Central memory CD8-positive, alpha-beta T cell (primary cell): ENCODE results near the gene CYTH4.
A peak's percentile ranks its signal among the peaks of the same experiment; 100 is the strongest.
"Not testable (repeated sequence)": the region's sequence is repeated elsewhere in the genome, so short reads cannot be mapped to it uniquely, and the experiment has no call there.

Experiments used
- ATAC-seq: fragments of 150-1000 bp; cut with Tn5 transposase; replicated peaks from 2 replicates; pipeline ENCODE4 v1.10.0; 2022; ENCODE audit warnings: mild to moderate bottlenecking, moderate FRiP score, moderate number of reproducible peaks; ENCODE audit not compliant: poor library complexity, severe bottlenecking; ENCODE audit errors: extremely low read depth
- DNase-seq, 2 donors: peaks; one replicate each; pipeline ENCODE4 v3.0.0; 2021; ENCODE audit warnings: low spot score in 2 of 2
- H3K27ac Mint-ChIP-seq: one replicate; pipeline ENCODE4 v1.8.0; 2022; ENCODE audit warnings: low read depth, mild to moderate bottlenecking, moderate library complexity, mixed read lengths
- H3K27me3 Mint-ChIP-seq: one replicate; pipeline ENCODE4 v1.8.0; 2022; ENCODE audit warnings: mixed read lengths
- H3K36me3 Mint-ChIP-seq: one replicate; pipeline ENCODE4 v1.8.0; 2022; ENCODE audit warnings: mild to moderate bottlenecking, moderate library complexity, mixed read lengths; ENCODE audit not compliant: insufficient read depth
- H3K4me1 Mint-ChIP-seq: one replicate; pipeline ENCODE4 v1.8.0; 2022; ENCODE audit warnings: mixed read lengths
- H3K4me3 Mint-ChIP-seq: one replicate; pipeline ENCODE4 v1.8.0; 2022; ENCODE audit warnings: mild to moderate bottlenecking, moderate library complexity, mixed read lengths
- H3K9me3 Mint-ChIP-seq: one replicate; pipeline ENCODE4 v1.8.0; 2022; ENCODE audit warnings: mixed read lengths

The CYTH4 gene

GRCh38 chr22:37242395-37242918 lies 39.9 kb upstream of the CYTH4 start:
- peaks cover 46% of the 10 kb centered on the region for H3K36me3 Mint-ChIP-seq
- H3K27ac Mint-ChIP-seq, result peak overlapping the region; percentile 87
- peaks cover 71% of the 10 kb centered on the region for H3K4me1 Mint-ChIP-seq
- no peaks in the 10 kb centered on the region for H3K9me3 Mint-ChIP-seq
- DNase-seq (peak; percentile 61 to 82), ATAC-seq (peak; percentile 75)
- H3K27me3 Mint-ChIP-seq, result no peaks in the 10 kb centered on the region
- peak overlapping the region; percentile 94 for H3K4me3 Mint-ChIP-seq

GRCh38 chr22:37243402-37244113 lies 38.8 kb upstream of the CYTH4 start:
- ATAC-seq, result no peak

GRCh38 chr22:37244114-37244921 lies 38.0 kb upstream of the CYTH4 start, which contains the start of gene RAC2:
Gene RAC2 (minus strand): TSS chr22:37244269. CDS start chr22:37244148, 121 bp downstream.
- DNase-seq (peak; percentile 64 to 67), ATAC-seq (peak; percentile 57)
- H3K27ac Mint-ChIP-seq, result peak within 1 kb of the TSS; percentile 87
- no peaks in the 10 kb centered on the region for H3K27me3 Mint-ChIP-seq
- no peaks in the 10 kb centered on the region for H3K9me3 Mint-ChIP-seq
- H3K4me1 Mint-ChIP-seq, result peaks cover 60% of the 10 kb centered on the region
- H3K36me3 Mint-ChIP-seq, result peaks cover 32% of the 10 kb centered on the region
- peak within 1 kb of the TSS; percentile 94 for H3K4me3 Mint-ChIP-seq

More at GRCh38 chr22:37243402-37244113, 38.8 kb upstream of the CYTH4 start:
- DNase-seq, result no peak
- Mint-ChIP-seq H3K27me3 (no peaks in the 10 kb centered on the region), H3K27ac (peak overlapping the region; percentile 87), H3K36me3 (peaks cover 36% of the 10 kb centered on the region), H3K9me3 (no peaks in the 10 kb centered on the region), H3K4me3 (peak overlapping the region; percentile 94), H3K4me1 (peaks cover 66% of the 10 kb centered on the region)

- Mint-ChIP-seq H3K4me1 (peaks cover 54% of the 10 kb centered on the region), H3K4me3 (peak overlapping the region; percentile 94)
These were observed 37.2 kb upstream of the CYTH4 start for GRCh38 chr22:37244922-37245722.

GRCh38 chr22:37245740-37246139 lies 36.6 kb upstream of the CYTH4 start:
- Mint-ChIP-seq H3K9me3 (no peaks in the 10 kb centered on the region), H3K36me3 (peaks cover 23% of the 10 kb centered on the region), H3K4me3 (no peak overlapping the region), H3K27ac (no peak overlapping the region), H3K27me3 (no peaks in the 10 kb centered on the region), H3K4me1 (peaks cover 51% of the 10 kb centered on the region)
- DNase-seq (no peak), ATAC-seq (no peak)

More at GRCh38 chr22:37244922-37245722, 37.2 kb upstream of the CYTH4 start:
- H3K27ac Mint-ChIP-seq, result peak overlapping the region; percentile 87
- H3K36me3 Mint-ChIP-seq, result peaks cover 28% of the 10 kb centered on the region
- H3K9me3 Mint-ChIP-seq, result no peaks in the 10 kb centered on the region
- DNase-seq, result no peak
- H3K27me3 Mint-ChIP-seq, result no peaks in the 10 kb centered on the region
- no peak for ATAC-seq

- Mint-ChIP-seq H3K4me1 (peaks cover 30% of the 10 kb centered on the region), H3K4me3 (no peak overlapping the region)
These were observed 34.1 kb upstream of the CYTH4 start for GRCh38 chr22:37248251-37248650.

GRCh38 chr22:37249986-37250385 lies 32.3 kb upstream of the CYTH4 start:
- no peak overlapping the region for H3K4me3 Mint-ChIP-seq
- H3K27me3 Mint-ChIP-seq, result peaks cover 1% of the 10 kb centered on the region
- no peak overlapping the region for H3K27ac Mint-ChIP-seq
- no peaks in the 10 kb centered on the region for H3K36me3 Mint-ChIP-seq
- H3K4me1 Mint-ChIP-seq, result peaks cover 14% of the 10 kb centered on the region
- DNase-seq, result no peak
- no peak for ATAC-seq
- no peaks in the 10 kb centered on the region for H3K9me3 Mint-ChIP-seq

More at GRCh38 chr22:37248251-37248650, 34.1 kb upstream of the CYTH4 start:
- no peak for ATAC-seq
- peaks cover 6% of the 10 kb centered on the region for H3K36me3 Mint-ChIP-seq
- no peak for DNase-seq
- H3K27ac Mint-ChIP-seq, result peak overlapping the region; percentile 57
- no peaks in the 10 kb centered on the region for H3K27me3 Mint-ChIP-seq
- H3K9me3 Mint-ChIP-seq, result no peaks in the 10 kb centered on the region

GRCh38 chr22:37251836-37252235 lies 30.5 kb upstream of the CYTH4 start:
- H3K27ac Mint-ChIP-seq, DNase-seq, ATAC-seq, H3K9me3 Mint-ChIP-seq, H3K36me3 Mint-ChIP-seq, H3K4me3 Mint-ChIP-seq: not testable (repeated sequence)
- peaks cover 10% of the 10 kb centered on the region for H3K27me3 Mint-ChIP-seq
- peaks cover 14% of the 10 kb centered on the region for H3K4me1 Mint-ChIP-seq

- no peak for DNase-seq
- peaks cover 10% of the 10 kb centered on the region for H3K27me3 Mint-ChIP-seq
- no peak for ATAC-seq
- H3K36me3 Mint-ChIP-seq, result no peaks in the 10 kb centered on the region
- no peak overlapping the region for H3K27ac Mint-ChIP-seq
- H3K4me1 Mint-ChIP-seq, result peaks cover 11% of the 10 kb centered on the region
- no peak overlapping the region for H3K4me3 Mint-ChIP-seq
- no peaks in the 10 kb centered on the region for H3K9me3 Mint-ChIP-seq
These were observed 29.1 kb upstream of the CYTH4 start for GRCh38 chr22:37253126-37253660.

- ATAC-seq (no peak), DNase-seq (no peak)
- Mint-ChIP-seq H3K4me3 (no peak overlapping the region), H3K4me1 (peaks cover 6% of the 10 kb centered on the region), H3K9me3 (no peaks in the 10 kb centered on the region), H3K27me3 (peaks cover 10% of the 10 kb centered on the region), H3K36me3 (no peaks in the 10 kb centered on the region), H3K27ac (no peak overlapping the region)
These were observed 28.0 kb upstream of the CYTH4 start for GRCh38 chr22:37254209-37254866.

- Mint-ChIP-seq H3K4me3 (no peak overlapping the region), H3K4me1 (peaks cover 6% of the 10 kb centered on the region), H3K27ac (peak overlapping the region; percentile 65), H3K36me3 (no peaks in the 10 kb centered on the region), H3K27me3 (peaks cover 10% of the 10 kb centered on the region), H3K9me3 (no peaks in the 10 kb centered on the region)
- DNase-seq, result no peak
- ATAC-seq, result no peak
These were observed 27.5 kb upstream of the CYTH4 start for GRCh38 chr22:37254867-37255233.
